GM23248 (cell line): ENCODE measurements around the gene EGFLAM.

Experiments used
- EZH2 ChIP-seq: fragments of 200-600 bp; sonication (generic); IDR thresholded peaks from 2 replicates; pipeline ENCODE4 v1.6.1; 2018; ENCODE audit warnings: antibody characterized with exemption, mild to moderate bottlenecking; ENCODE audit not compliant: insufficient read depth, poor library complexity, severe bottlenecking
- EZH2phosphoT487 ChIP-seq: fragments of 200-600 bp; sonication (generic); IDR thresholded peaks from 2 replicates; pipeline ENCODE4 v1.6.1; 2018; ENCODE audit warnings: antibody characterized with exemption, moderate library complexity, mild to moderate bottlenecking, low read depth; ENCODE audit not compliant: insufficient read depth

DNA sequence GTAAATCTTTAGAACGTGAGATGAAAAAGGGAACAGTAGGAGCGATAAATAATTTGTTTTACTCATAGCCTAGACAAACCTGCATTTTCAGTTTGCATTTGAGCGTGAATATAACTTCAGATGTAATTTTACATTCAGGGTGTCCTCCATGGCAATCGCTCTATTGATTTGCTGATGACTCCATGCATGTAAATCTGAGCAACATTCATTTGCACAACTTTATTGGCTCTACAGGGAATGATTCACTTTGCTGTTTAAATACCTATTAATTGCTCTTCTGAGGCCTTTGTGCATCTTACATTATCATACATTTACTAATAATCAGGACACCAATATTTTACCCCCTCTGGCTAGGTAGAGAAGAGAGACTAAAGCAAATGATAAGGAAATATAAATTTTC is 122.2 kb downstream of the EGFLAM start:
- TF ChIP-seq EZH2, result no peak
- no peak for TF ChIP-seq EZH2phosphoT487
